ENCODE measurements around the gene MCF2.

DNA sequence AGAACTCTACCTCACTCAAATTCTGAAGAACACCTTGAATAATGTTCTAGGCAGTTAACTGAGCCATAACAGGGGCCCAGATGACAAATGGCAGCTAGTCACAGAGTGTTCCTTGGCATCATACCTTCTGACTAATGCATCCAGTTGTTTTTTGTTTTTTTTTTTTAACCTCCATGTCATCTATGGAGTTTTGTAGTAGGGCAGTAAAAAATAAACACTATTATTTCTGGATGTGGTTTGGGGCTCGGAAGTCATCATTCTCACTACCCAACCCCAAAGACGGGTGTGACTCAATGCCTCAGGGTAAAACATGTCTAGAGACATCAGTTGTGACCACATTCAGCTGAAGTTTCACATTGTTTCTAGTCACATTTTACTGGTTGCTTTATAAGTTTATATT lies 31.2 kb upstream of the MCF2 start:
- TF ChIP-seq EZH2phosphoT487 (IDR thresholded peaks at IDR 0.05; ENCODE audit: borderline replicate concordance, low read length): no peak
- TF ChIP-seq, protein P1, sequence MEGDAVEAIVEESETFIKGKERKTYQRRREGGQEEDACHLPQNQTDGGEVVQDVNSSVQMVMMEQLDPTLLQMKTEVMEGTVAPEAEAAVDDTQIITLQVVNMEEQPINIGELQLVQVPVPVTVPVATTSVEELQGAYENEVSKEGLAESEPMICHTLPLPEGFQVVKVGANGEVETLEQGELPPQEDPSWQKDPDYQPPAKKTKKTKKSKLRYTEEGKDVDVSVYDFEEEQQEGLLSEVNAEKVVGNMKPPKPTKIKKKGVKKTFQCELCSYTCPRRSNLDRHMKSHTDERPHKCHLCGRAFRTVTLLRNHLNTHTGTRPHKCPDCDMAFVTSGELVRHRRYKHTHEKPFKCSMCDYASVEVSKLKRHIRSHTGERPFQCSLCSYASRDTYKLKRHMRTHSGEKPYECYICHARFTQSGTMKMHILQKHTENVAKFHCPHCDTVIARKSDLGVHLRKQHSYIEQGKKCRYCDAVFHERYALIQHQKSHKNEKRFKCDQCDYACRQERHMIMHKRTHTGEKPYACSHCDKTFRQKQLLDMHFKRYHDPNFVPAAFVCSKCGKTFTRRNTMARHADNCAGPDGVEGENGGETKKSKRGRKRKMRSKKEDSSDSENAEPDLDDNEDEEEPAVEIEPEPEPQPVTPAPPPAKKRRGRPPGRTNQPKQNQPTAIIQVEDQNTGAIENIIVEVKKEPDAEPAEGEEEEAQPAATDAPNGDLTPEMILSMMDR (IDR thresholded peaks at IDR 0.05; ENCODE audit: low read depth, low read length, poor library complexity, severe bottlenecking): no peak
